ENCODE results near the gene PBXIP1.

PBXIP1 gene

DNA sequence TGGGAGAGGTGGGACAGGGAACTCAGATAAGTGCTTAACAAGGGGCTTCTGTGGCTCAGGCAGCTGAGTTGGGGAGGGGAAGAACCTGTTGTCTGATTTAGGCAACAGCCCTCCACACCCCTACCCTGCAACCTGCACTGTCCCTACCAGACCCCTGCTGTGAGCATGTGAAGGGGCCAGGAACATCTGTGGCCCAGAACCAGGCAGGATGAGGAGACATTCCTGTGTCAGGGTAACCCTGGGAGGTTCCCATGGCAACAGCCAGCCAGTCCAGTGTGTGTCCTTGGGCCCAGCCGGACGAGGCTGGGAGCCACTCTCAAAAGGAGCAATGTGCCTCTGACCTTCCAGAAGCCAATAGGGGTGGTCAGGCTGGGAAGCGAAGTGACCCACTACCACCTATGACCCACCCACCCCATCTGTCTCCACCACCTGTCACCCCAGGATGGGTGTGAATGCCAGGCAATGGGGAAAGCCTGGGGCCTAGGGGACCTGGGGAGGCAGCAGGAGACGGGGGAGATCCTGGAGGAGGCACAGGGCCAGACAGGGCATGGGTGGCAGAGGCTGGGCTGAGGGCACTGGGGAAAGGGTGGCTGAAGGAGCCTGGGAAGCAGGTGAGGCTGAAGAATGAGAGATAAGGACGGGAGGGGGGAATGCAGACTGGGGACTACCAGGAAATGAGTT, 14.4 kb downstream of the PBXIP1 start:
- no peak for DNase-seq (ENCODE audit: low spot score)
- no peak for TF ChIP-seq CTCF (IDR thresholded peaks at IDR 0.05; ENCODE audit: borderline replicate concordance, control extremely low read depth, extremely low read depth, insufficient read depth, missing control alignments)
- in situ Hi-C loops (cut with MboI; ENCODE audit: low sequenced_read_pairs, unreplicated experiment): no loop called here

- peak; percentile 53 for DNase-seq (ENCODE audit: low spot score)
- in situ Hi-C loops (cut with MboI; ENCODE audit: low sequenced_read_pairs, unreplicated experiment): no loop called here
- TF ChIP-seq CTCF (IDR thresholded peaks at IDR 0.05; ENCODE audit: borderline replicate concordance, control extremely low read depth, extremely low read depth, insufficient read depth, missing control alignments): no peak
Observed at GRCh38 chr1:154940651-154941194, 15.2 kb downstream of the PBXIP1 start.

DNA sequence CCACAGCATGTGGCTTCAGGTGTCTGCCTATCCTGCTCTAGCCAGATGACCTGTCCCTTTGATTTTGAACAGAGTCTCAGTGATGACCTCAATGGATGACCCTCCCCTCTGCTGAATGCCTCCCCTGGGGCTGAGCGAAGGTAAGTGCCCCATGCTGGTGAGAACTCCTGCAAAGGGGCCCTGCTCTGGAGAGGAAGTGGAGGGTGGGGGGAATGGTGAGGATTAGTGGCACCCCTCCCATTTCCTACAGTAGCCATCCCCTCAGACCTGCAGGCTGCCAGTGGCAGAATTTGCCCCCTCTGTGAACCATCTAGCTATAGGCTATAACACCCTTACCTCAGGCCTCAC, 15.7 kb downstream of the PBXIP1 start:
- TF ChIP-seq CTCF (IDR thresholded peaks at IDR 0.05; ENCODE audit: borderline replicate concordance, control extremely low read depth, extremely low read depth, insufficient read depth, missing control alignments): no peak
- in situ Hi-C loops (cut with MboI; ENCODE audit: low sequenced_read_pairs, unreplicated experiment): no loop called here
- no peak for DNase-seq (ENCODE audit: low spot score)

GRCh38 chr1:154938604-154939399, 17.1 kb downstream of the PBXIP1 start:
- DNase-seq (ENCODE audit: low spot score): no peak
- in situ Hi-C loops (cut with MboI; ENCODE audit: low sequenced_read_pairs, unreplicated experiment): no loop called here
- TF ChIP-seq CTCF (IDR thresholded peaks at IDR 0.05; ENCODE audit: borderline replicate concordance, control extremely low read depth, extremely low read depth, insufficient read depth, missing control alignments): no peak

DNA sequence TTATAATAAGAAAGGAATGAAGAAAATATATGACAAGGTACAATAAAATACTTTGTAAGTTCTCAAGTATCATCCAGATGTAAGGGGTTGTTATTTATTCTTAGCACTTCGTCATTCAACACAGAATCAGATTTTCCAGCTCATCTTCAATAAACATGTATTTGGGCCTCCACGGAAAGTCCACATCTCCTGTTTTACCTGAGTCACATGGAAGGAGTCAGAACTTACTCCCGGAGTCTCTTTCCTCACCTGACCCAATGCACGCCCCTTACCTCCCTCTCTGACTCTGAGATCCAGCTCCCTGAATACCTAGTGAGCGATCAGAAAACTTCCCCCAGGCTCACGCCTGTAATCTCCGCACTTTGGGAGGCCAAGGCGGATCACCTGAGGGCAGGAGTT, 17.9 kb downstream of the PBXIP1 start:
- no peak for TF ChIP-seq CTCF (IDR thresholded peaks at IDR 0.05; ENCODE audit: borderline replicate concordance, control extremely low read depth, extremely low read depth, insufficient read depth, missing control alignments)
- no peak for DNase-seq (ENCODE audit: low spot score)
- in situ Hi-C loops (cut with MboI; ENCODE audit: low sequenced_read_pairs, unreplicated experiment): no loop called here

- in situ Hi-C loops (cut with MboI; ENCODE audit: low sequenced_read_pairs, unreplicated experiment): no loop called here
- peak; percentile 10 for TF ChIP-seq CTCF (IDR thresholded peaks at IDR 0.05; ENCODE audit: borderline replicate concordance, control extremely low read depth, extremely low read depth, insufficient read depth, missing control alignments)
- peak; percentile 87 for DNase-seq (ENCODE audit: low spot score)
Observed at GRCh38 chr1:154937085-154937987, 18.6 kb downstream of the PBXIP1 start.

Data from GM13976 (cell line).